Measurements from ENCODE around the gene ITLN2. TPM values are rescaled to one million over a fixed set of nuclear protein-coding genes. Genes with fewer than 3 reads are reported as not detected.

The ITLN2 gene
- total RNA-seq, 2 experiments from 2014 or later: not detected

DNA sequence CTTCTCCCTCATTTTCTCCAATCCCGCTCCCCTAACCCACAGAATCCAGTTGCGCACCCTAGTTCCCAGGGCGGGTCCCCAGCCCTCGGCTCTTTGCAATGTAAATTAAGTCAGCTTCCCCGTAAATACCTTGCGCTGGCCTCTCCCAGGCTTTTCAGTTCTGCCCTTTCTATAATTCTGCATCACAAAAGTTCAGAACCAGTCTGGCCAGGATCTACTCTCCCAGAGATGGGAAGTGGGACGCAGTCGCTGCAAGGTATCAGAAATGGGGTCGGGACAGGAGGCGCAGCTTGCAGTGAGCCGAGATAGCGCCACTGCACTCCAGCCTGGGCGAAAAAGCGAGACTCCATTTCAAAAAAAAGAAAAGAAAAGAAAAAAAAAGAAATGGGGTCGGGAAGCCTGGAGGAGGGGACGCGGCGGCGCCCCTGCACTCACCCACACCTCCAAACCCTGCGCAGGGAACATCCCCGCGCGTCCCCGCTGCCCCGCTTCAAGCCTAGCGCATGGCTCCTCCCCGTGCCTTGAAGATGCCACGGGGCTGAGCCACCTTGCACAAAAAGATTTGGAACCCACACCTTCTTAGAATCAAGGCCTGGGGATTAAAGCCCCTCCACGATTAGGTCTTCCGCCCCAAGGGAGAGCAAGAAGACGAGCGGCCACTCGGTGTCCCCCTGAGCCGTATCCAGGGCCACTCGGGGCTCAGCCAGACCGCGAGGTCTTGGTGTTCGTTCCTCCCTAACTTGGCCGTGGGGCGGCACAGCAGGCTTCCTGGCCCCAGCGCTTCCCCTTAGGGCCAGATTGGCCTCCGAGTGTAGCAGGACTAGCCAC, 27.2 kb upstream of the ITLN2 start:
- no peaks in the 10 kb centered on the region for H3K36me3 Mint-ChIP-seq (ENCODE audit: low read depth)
- H3K4me3 Mint-ChIP-seq: peak overlapping the region; percentile 53
- peaks cover 9% of the 10 kb centered on the region for H3K4me1 Mint-ChIP-seq
- H3K27me3 Mint-ChIP-seq: peaks cover 33% of the 10 kb centered on the region
- CTCF ChIA-PET: interaction anchor here (0.7 kb wide), 1 partner anchor 8 kb away, joined by 4 read pairs; no protein-coding TSS in a partner anchor
- H3K27ac Mint-ChIP-seq: no peak overlapping the region
- no peaks in the 10 kb centered on the region for H3K9me3 Mint-ChIP-seq
- POLR2A ChIA-PET: interaction anchor here (0.7 kb wide), 1 partner anchor 540 kb away, joined by 3 read pairs; no protein-coding TSS in a partner anchor
- DNase-seq: no peak

DNA sequence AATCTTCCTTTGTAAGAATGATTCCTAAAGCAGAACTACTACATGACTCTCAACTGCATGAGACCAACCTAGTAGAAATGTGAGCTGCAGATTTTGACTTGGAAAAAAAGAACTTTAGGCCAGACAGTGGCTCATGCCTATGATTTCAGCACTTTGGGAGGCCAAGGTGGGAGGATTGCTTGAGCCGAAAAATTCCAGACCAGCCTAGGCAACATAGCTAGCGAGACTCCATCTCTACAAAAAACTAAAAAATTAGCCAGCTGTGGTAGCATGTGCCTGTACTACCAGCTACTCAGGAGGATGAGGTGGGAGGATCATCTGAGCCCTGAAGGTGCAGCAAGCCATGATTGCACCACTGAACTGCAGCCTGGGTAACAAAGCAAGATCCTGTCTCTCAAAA, 24.7 kb upstream of the ITLN2 start:
- Mint-ChIP-seq H3K9me3 (no peaks in the 10 kb centered on the region), H3K4me3 (no peak overlapping the region), H3K27me3 (peaks cover 33% of the 10 kb centered on the region), H3K4me1 (peaks cover 9% of the 10 kb centered on the region), H3K27ac (no peak overlapping the region), H3K36me3 (ENCODE audit: low read depth) (no peaks in the 10 kb centered on the region)
- POLR2A ChIA-PET: interaction anchor here (0.9 kb wide), 1 partner anchor 11 kb away, joined by 3 read pairs; no protein-coding TSS in a partner anchor
- DNase-seq: no peak
- CTCF ChIA-PET: interaction anchor here (2.2 to 2.6 kb wide), 2 partner anchors 11 to 25 kb away, joined by 6 to 11 read pairs; partner anchors contain the start of gene ITLN2

DNA sequence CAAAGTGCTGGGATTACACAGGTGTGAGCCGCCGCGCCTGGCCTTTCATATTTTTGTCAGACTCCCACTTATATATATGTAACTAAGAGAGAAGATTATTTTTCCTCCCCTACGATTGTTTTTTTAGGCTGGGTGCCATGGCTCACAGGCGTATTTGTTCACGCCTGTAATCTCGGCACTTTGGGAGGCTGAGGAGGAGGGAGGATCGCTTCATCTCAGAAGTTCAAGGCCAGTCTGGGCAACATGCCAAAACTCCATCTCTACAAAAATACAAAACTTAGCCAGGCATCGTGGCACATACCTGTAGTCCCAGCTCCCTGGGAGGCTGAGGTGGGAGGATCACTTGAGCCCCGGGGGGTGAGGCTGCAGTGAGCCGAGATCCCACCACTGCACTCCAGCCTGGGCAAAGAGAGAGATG, 23.9 kb upstream of the ITLN2 start:
- Mint-ChIP-seq H3K27ac (no peak overlapping the region), H3K4me3 (no peak overlapping the region), H3K27me3 (peaks cover 33% of the 10 kb centered on the region), H3K36me3 (ENCODE audit: low read depth) (no peaks in the 10 kb centered on the region), H3K9me3 (no peaks in the 10 kb centered on the region), H3K4me1 (peaks cover 9% of the 10 kb centered on the region)
- ChIA-PET POLR2A (interaction anchor here (0.9 kb wide), 1 partner anchor 12 kb away, joined by 3 read pairs; no protein-coding TSS in a partner anchor), CTCF (interaction anchor here (2.2 to 2.6 kb wide), 2 partner anchors 11 to 25 kb away, joined by 6 to 11 read pairs; partner anchors contain the start of gene ITLN2)
- no peak for DNase-seq

DNA sequence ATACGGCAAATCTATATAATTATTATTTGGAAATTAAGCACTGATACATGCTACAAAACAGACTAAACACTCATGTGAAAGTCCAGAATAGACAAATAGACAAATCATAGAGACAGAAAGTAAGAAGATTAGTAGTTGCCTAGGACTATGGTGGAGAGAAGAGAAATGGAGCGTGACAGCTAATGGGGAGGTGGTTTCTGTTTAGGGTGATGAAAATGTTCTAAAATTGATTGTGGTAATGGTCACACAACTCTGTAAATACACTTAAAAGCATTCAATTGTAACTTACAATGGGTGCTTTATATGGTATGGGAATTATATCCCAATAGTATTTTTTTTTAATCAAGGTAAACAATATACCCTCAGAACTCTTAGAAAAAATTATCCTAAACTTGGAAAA, 20.4 kb upstream of the ITLN2 start:
- ChIA-PET POLR2A (interaction anchor here (1.2 kb wide), 1 partner anchor 12 kb away, joined by 3 read pairs; no protein-coding TSS in a partner anchor), CTCF (interaction anchor here (1.8 kb wide), 1 partner anchor 15 kb away, joined by 4 read pairs; no protein-coding TSS in a partner anchor)
- no peaks in the 10 kb centered on the region for H3K36me3 Mint-ChIP-seq (ENCODE audit: low read depth)
- peaks cover 12% of the 10 kb centered on the region for H3K27me3 Mint-ChIP-seq
- H3K9me3 Mint-ChIP-seq: no peaks in the 10 kb centered on the region
- H3K27ac Mint-ChIP-seq: no peak overlapping the region
- no peak overlapping the region for H3K4me3 Mint-ChIP-seq
- no peaks in the 10 kb centered on the region for H3K4me1 Mint-ChIP-seq
- DNase-seq: no peak

DNA sequence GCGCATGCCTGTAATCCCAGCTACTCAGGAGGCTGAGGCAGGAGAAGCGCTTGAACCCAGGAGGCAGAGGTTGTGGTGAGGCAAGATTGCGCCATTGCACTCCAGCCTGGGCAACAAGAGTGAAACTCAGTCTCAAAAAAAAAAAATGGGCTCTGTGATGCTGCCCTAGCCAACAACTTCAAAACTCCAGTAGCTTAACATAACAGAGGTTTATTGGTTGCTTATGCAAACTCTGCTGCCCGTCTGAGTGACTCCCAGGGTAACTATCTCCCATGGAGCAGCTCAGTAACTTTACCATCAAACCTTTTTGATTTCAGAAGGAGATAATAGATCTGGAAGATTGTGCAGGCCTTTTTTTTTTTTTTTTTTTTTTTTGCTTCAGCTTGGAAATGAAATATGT, 18.9 kb upstream of the ITLN2 start:
- Mint-ChIP-seq H3K4me3 (no peak overlapping the region), H3K27ac (no peak overlapping the region), H3K27me3 (peaks cover 7% of the 10 kb centered on the region), H3K4me1 (no peaks in the 10 kb centered on the region), H3K36me3 (ENCODE audit: low read depth) (no peaks in the 10 kb centered on the region), H3K9me3 (no peaks in the 10 kb centered on the region)
- CTCF ChIA-PET: interaction anchor here (0.6 to 1.8 kb wide), 5 partner anchors 17 to 138 kb away, joined by 3 to 4 read pairs (median 3); partner anchors contain the start of gene ITLN2
- POLR2A ChIA-PET: interaction anchor here (0.9 to 1.1 kb wide), 2 partner anchors 22 to 97 kb away, joined by 3 read pairs; no protein-coding TSS in a partner anchor
- DNase-seq: no peak

DNA sequence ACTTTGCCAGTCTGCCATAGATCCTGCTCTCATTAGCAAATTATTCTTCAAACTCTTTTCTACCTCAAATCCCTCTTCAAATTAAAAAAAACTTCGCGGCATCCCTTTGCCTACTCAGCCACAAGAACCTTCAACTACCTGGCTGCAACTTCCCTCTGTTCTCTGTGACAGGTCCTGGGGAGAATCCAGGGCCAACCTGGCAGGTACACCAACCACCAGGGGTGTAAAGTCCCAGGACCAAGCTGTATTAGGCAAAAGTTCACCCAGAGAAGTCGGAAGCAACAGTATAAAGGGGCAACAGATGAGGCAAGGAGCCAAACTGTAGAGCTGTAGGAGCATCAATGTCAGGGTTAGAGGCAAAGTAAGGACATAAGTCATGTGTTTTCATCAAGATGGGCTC, 18.3 kb upstream of the ITLN2 start:
- DNase-seq: no peak
- ChIA-PET POLR2A (interaction anchor here (0.9 to 1.1 kb wide), 2 partner anchors 21 to 96 kb away, joined by 3 read pairs; no protein-coding TSS in a partner anchor), CTCF (interaction anchor here (0.6 kb wide), 1 partner anchor 112 kb away, joined by 3 read pairs; no protein-coding TSS in a partner anchor)
- Mint-ChIP-seq H3K36me3 (ENCODE audit: low read depth) (no peaks in the 10 kb centered on the region), H3K27me3 (peaks cover 7% of the 10 kb centered on the region), H3K27ac (no peak overlapping the region), H3K9me3 (no peaks in the 10 kb centered on the region), H3K4me3 (no peak overlapping the region), H3K4me1 (no peaks in the 10 kb centered on the region)

DNA sequence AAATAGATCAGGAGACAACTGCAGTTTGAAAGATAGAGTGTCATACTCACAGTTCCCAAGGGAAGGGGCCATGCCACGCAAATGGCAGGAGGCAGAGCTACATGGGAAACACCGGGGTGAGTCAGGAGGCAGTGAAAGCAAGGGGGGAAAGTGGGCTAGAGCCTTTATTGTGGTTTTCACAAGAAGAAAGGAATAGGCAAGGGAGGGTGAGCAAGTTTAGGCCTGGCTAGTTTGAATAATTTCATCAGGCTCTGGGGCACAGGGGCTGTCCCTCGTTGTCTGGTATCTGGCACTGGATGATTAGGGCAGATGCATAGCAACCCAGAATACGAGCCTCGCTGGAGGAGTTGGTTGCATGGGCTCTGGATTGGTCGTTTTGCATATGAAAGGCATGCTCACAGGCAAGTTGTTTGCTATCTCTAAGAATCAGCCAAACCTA, 17.0 kb upstream of the ITLN2 start:
- CTCF ChIA-PET: no interaction called here
- Mint-ChIP-seq H3K27ac (no peak overlapping the region), H3K4me1 (no peaks in the 10 kb centered on the region), H3K4me3 (no peak overlapping the region), H3K27me3 (peaks cover 9% of the 10 kb centered on the region), H3K36me3 (ENCODE audit: low read depth) (no peaks in the 10 kb centered on the region), H3K9me3 (no peaks in the 10 kb centered on the region)
- no peak for DNase-seq
- POLR2A ChIA-PET: no interaction called here

DNA sequence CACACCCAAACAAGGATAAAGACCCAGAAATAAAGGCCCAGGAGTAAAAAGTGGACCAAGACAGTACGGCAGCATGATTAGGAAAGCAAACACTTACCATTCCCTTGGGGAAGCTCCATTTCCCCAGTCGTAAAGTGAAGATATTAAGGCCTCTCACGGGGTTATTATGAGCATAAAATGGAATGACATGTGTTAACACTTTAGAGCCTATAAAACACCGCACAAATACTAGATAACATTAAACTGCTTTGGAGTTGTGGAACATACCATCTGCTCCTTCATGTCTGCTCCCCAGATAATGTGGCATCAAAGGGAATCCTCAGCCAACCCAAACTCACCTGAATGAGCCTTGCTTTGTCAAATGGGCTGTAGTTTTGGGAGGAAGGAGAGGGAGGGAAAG, 8.9 kb upstream of the ITLN2 start:
- DNase-seq: no peak

DNA sequence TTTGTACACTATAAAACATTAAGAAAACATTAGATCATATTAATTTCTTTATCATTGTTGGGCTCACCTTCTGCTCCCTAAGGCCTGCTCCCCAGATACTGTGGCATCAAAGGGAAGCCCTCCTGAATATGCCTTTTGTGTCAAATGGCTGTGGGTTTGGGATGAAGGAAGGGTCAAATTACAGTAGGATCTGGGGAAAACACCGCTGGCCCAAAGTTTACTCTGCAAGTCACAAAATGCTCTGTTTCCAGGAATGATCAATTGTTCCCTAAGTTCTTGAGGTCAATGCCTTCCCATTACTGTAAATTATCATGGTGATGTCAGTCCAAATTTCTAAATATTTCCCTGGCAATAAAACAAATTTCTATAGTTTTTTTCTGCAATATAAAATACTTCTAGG, 6.8 kb upstream of the ITLN2 start:
- POLR2A ChIA-PET: no interaction called here
- CTCF ChIA-PET: interaction anchor here (0.7 to 1.2 kb wide), 3 partner anchors 9 to 130 kb away, joined by 3 to 4 read pairs (median 4); no protein-coding TSS in a partner anchor

More for the DNA sequence above, 8.9 kb upstream of the ITLN2 start:
- peaks cover 2% of the 10 kb centered on the region for H3K27me3 Mint-ChIP-seq
- H3K4me1 Mint-ChIP-seq: no peaks in the 10 kb centered on the region
- CTCF ChIA-PET: interaction anchor here (0.8 to 1.7 kb wide), 2 partner anchors 10 to 11 kb away, joined by 3 to 4 read pairs; no protein-coding TSS in a partner anchor
- H3K9me3 Mint-ChIP-seq: no peaks in the 10 kb centered on the region
- H3K4me3 Mint-ChIP-seq: no peak overlapping the region
- H3K27ac Mint-ChIP-seq: no peak overlapping the region
- no peaks in the 10 kb centered on the region for H3K36me3 Mint-ChIP-seq (ENCODE audit: low read depth)
- POLR2A ChIA-PET: no interaction called here

DNA sequence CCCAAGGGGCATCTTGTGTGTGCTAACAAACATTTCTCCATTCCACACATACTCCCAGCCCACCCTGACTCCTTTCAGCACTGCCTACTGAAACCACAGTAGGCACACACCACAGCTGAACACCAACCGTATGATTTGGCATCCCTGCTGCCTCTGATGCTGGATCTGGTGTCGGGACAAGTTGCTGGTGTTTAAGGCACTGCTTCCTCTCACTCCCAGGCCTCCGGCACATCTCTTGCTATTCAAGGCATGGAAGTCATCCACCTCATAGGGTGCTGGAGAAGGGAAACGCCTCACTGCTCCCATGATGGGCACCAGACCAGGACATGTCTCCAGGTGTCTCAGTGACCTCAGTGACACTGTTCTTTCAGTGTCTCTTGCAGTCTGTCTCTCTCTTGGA, 2.4 kb upstream of the ITLN2 start:
- no peaks in the 10 kb centered on the region for H3K36me3 Mint-ChIP-seq (ENCODE audit: low read depth)
- ChIA-PET POLR2A (no interaction called here), CTCF (interaction anchor here (7.3 kb wide), 1 partner anchor 120 kb away, joined by 300 read pairs; no protein-coding TSS in a partner anchor)
- no peak overlapping the region for H3K27ac Mint-ChIP-seq
- no peak for DNase-seq
- H3K9me3 Mint-ChIP-seq: no peaks in the 10 kb centered on the region
- H3K4me3 Mint-ChIP-seq: no peak overlapping the region
- H3K4me1 Mint-ChIP-seq: peaks cover 7% of the 10 kb centered on the region
- H3K27me3 Mint-ChIP-seq: peaks cover 2% of the 10 kb centered on the region

More for the DNA sequence above, 6.8 kb upstream of the ITLN2 start:
- H3K4me1 Mint-ChIP-seq: no peaks in the 10 kb centered on the region
- H3K4me3 Mint-ChIP-seq: no peak overlapping the region
- H3K27ac Mint-ChIP-seq: no peak overlapping the region
- H3K9me3 Mint-ChIP-seq: no peaks in the 10 kb centered on the region
- peaks cover 2% of the 10 kb centered on the region for H3K27me3 Mint-ChIP-seq
- DNase-seq: no peak
- H3K36me3 Mint-ChIP-seq (ENCODE audit: low read depth): no peaks in the 10 kb centered on the region

DNA sequence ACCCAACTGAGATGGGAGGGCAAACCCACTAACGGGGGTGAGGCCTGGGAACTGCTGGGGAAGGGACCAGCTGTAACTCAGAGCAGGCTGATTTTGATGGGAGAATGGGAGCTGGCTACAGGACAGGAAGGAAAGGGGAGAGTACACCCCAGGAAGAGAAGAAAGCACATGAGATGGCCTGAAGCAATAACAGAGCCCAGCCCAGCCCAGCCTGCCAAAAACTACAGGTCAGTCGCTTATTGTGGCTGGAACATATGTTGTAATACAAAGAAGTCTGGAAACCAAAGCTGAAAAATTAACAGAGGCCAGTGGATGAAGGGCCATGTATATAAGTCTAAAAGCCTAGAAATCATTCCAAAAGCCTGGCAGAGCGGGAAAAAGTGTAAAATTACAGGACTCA, 1.6 kb downstream of the ITLN2 start:
- POLR2A ChIA-PET: interaction anchor here (1.7 to 2.4 kb wide), 2 partner anchors 117 to 270 kb away, joined by 4 to 21 read pairs; no protein-coding TSS in a partner anchor
- Mint-ChIP-seq H3K4me3 (no peak overlapping the region), H3K27me3 (peaks cover 2% of the 10 kb centered on the region), H3K36me3 (ENCODE audit: low read depth) (no peaks in the 10 kb centered on the region), H3K27ac (no peak overlapping the region), H3K9me3 (no peaks in the 10 kb centered on the region), H3K4me1 (peaks cover 7% of the 10 kb centered on the region)
- no peak for DNase-seq
- CTCF ChIA-PET: interaction anchor here (1.2 to 7.3 kb wide), 24 partner anchors 10 to 281 kb away, joined by 3 to 300 read pairs (median 8); no protein-coding TSS in a partner anchor

DNA sequence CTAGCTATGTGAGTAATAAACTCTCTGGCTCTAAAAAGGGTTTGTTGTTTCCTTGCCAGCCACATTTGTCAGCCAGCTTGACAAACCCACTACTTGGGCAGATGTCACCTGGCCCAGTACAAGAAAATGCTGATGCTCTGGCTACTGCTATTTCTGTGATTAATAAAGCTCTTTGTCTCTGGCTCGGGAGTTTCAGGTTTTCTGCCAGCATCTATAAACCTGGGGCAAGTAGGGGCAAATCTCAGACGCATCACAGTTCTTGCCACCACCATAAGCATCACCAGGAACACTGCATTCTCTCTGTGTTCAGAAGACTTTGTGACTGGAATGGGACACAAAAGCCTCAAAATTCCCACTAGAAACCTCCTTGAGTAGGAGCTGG, 2.5 kb downstream of the ITLN2 start:
- POLR2A ChIA-PET: interaction anchor here (0.7 to 2.3 kb wide), 4 partner anchors 17 to 117 kb away, joined by 3 to 10 read pairs (median 4); no protein-coding TSS in a partner anchor

More for the DNA sequence above, 2.5 kb downstream of the ITLN2 start:
- no peak for DNase-seq
- Mint-ChIP-seq H3K4me3 (no peak overlapping the region), H3K27ac (no peak overlapping the region), H3K9me3 (no peaks in the 10 kb centered on the region), H3K27me3 (no peaks in the 10 kb centered on the region), H3K36me3 (ENCODE audit: low read depth) (no peaks in the 10 kb centered on the region), H3K4me1 (peaks cover 7% of the 10 kb centered on the region)
- CTCF ChIA-PET: interaction anchor here (0.5 to 7.3 kb wide), 45 partner anchors 8 to 323 kb away, joined by 3 to 300 read pairs (median 4); partner anchors contain the start of genes CD244 and TSTD1

All from activated CD4-positive, alpha-beta memory T cell treated with anti-CD3 and anti-CD28 coated beads, Interleukin-2, amount 10 ng/mL, durations not matched to agents 7 days and 5 days (primary cell).